ENCODE results near the gene SULT1C3.

DNA sequence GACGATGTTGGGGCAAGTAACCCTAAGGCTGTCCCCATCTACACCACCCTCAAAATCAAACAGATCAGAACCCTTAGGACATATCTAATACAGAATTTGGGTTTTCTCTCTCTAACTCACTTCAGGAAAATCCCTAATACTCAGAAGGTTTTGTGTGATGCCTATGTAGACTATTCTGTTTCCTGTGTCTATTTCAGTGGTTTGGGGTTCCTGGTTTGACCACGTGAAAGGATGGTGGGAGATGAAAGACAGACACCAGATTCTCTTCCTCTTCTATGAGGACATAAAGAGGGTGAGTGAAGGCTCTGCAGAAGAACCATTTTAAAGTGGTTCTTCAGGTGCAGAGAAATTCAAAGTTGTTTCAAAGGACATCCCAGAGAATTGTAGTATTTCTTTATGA is 65.2 kb downstream of the SULT1C3 start:
- TF ChIP-seq CSDC2 (CRISPR knock-in tag; IDR thresholded peaks at IDR 0.05) (no peak), SNAI2 (CRISPR knock-in tag; IDR thresholded peaks at IDR 0.05) (no peak), ARNTL (CRISPR knock-in tag; IDR thresholded peaks at IDR 0.05; ENCODE audit: borderline replicate concordance, low read depth) (no peak), ZNF8 (CRISPR knock-in tag; IDR thresholded peaks at IDR 0.05) (no peak), BACH2 (CRISPR knock-in tag; IDR thresholded peaks at IDR 0.05; ENCODE audit: borderline replicate concordance) (no peak), ESRRG (CRISPR knock-in tag; IDR thresholded peaks at IDR 0.05) (no peak), RARB (CRISPR knock-in tag; IDR thresholded peaks at IDR 0.05) (no peak), ZC3H10 (CRISPR knock-in tag; IDR thresholded peaks at IDR 0.05) (no peak), ZNF565 (CRISPR knock-in tag; conservative IDR thresholded peaks at IDR 0.05; ENCODE audit: low read depth) (no peak), GLIS3 (CRISPR knock-in tag; IDR thresholded peaks at IDR 0.05) (no peak)
- TF ChIP-seq, protein P1, sequence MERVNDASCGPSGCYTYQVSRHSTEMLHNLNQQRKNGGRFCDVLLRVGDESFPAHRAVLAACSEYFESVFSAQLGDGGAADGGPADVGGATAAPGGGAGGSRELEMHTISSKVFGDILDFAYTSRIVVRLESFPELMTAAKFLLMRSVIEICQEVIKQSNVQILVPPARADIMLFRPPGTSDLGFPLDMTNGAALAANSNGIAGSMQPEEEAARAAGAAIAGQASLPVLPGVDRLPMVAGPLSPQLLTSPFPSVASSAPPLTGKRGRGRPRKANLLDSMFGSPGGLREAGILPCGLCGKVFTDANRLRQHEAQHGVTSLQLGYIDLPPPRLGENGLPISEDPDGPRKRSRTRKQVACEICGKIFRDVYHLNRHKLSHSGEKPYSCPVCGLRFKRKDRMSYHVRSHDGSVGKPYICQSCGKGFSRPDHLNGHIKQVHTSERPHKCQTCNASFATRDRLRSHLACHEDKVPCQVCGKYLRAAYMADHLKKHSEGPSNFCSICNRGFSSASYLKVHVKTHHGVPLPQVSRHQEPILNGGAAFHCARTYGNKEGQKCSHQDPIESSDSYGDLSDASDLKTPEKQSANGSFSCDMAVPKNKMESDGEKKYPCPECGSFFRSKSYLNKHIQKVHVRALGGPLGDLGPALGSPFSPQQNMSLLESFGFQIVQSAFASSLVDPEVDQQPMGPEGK (CRISPR knock-in tag; IDR thresholded peaks at IDR 0.05; ENCODE audit: borderline replicate concordance), result no peak
- TF ChIP-seq, protein P2, sequence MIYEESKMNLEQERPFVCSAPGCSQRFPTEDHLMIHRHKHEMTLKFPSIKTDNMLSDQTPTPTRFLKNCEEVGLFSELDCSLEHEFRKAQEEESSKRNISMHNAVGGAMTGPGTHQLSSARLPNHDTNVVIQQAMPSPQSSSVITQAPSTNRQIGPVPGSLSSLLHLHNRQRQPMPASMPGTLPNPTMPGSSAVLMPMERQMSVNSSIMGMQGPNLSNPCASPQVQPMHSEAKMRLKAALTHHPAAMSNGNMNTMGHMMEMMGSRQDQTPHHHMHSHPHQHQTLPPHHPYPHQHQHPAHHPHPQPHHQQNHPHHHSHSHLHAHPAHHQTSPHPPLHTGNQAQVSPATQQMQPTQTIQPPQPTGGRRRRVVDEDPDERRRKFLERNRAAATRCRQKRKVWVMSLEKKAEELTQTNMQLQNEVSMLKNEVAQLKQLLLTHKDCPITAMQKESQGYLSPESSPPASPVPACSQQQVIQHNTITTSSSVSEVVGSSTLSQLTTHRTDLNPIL (CRISPR knock-in tag; IDR thresholded peaks at IDR 0.05; ENCODE audit: low read depth), result no peak
- TF ChIP-seq, protein P3, sequence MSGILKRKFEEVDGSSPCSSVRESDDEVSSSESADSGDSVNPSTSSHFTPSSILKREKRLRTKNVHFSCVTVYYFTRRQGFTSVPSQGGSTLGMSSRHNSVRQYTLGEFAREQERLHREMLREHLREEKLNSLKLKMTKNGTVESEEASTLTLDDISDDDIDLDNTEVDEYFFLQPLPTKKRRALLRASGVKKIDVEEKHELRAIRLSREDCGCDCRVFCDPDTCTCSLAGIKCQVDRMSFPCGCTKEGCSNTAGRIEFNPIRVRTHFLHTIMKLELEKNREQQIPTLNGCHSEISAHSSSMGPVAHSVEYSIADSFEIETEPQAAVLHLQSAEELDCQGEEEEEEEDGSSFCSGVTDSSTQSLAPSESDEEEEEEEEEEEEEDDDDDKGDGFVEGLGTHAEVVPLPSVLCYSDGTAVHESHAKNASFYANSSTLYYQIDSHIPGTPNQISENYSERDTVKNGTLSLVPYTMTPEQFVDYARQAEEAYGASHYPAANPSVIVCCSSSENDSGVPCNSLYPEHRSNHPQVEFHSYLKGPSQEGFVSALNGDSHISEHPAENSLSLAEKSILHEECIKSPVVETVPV (CRISPR knock-in tag; IDR thresholded peaks at IDR 0.05), result no peak

Data from SK-N-SH treated with all-trans-retinoic acid at 6 μM for 48 hours (cell line).